Stimulated activated CD8-positive, alpha-beta memory T cell treated with anti-CD3 and anti-CD28 coated beads, Interleukin-15, amount 100 ng/mL, for 24 hours (primary cell): Measurements from ENCODE around the gene SLC39A5.
"Not testable (repeated sequence)": the region's sequence is repeated elsewhere in the genome, so short reads cannot be mapped to it uniquely, and the experiment has no call there.

Experiments used
- DNase-seq: peaks from one replicate; pipeline ENCODE4 v3.0.0-alpha.2; 2020; ENCODE audit warnings: low read depth

SLC39A5 gene

DNA sequence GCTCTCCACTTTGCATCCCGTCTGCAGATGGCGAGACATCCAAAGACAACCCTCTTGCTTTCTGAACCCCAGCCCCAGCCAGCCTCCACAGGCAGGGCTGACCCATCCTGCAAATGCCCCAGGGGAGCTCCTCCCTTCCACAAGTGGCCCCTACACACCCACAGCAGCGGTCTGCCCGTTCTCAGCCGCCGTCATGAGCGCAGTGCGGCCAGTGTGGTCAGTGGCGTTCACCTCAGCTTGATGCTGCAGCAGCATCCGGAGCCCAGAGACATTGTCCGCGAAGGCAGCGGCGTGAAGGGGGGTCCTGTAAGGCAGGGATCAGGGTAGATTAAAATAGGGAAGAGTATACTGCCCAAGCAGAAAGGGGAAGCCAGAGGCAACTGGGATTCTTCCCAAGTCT lies 14.6 kb downstream of the SLC39A5 start:
- no peak for DNase-seq

- no peak for DNase-seq
These were observed 18.1 kb downstream of the SLC39A5 start for GRCh38 chr12:56247923-56248322.

- no peak for DNase-seq
These were observed 18.9 kb downstream of the SLC39A5 start for GRCh38 chr12:56248711-56249110.

DNA sequence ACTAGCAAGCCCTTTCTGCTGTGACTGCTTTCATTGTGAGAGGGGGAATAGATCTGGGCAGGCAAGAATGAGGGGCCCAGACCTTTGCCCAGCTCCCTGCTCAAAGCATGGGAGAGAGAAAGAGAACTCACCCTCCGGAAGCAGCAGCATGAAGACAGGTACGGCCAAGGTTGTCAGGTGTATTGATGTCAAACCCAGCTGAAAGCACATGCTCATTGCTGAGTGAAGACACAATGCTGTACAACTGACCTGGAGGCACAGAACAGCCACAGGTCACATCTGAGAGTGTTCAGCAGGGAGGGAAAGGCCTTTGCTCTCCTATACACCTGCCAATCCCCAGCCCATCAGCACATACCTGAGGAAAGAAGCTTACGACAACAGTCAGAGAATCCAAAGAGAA lies 22.8 kb downstream of the SLC39A5 start:
- no peak for DNase-seq

GRCh38 chr12:56253091-56253490 lies 23.2 kb downstream of the SLC39A5 start:
- DNase-seq = no peak

GRCh38 chr12:56255671-56256070 lies 25.8 kb downstream of the SLC39A5 start:
- no peak for DNase-seq

DNA sequence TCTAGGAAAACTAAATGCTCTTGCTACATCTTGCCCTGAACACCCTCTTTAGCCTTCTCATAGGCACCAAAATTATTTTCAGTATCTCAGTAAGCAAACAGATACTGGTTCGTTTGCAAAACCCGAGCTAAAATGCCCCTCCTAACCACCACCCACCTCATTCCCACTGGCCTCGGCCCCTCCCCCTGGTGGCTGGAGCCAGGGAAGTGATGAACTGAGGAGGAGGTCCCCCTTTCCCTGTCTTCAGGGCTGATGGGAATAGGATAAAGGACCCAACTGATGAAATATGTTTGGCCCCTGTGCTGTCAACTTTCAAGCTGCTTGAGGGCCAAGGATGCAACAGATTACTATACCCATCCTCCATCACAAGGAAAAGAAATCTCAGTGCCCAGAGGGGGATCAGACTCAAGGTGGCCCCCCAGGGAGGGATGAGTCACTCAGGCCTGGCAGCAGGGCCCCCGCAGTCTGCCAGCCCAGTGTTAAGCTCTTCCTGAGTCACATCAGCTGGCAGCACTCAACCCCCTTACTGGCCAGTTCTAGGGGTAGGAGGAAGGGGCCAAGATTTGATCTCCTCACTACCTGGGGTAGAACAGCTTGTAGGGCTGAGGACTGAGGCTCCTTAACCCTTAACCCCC lies 26.6 kb downstream of the SLC39A5 start:
- no peak for DNase-seq

DNA sequence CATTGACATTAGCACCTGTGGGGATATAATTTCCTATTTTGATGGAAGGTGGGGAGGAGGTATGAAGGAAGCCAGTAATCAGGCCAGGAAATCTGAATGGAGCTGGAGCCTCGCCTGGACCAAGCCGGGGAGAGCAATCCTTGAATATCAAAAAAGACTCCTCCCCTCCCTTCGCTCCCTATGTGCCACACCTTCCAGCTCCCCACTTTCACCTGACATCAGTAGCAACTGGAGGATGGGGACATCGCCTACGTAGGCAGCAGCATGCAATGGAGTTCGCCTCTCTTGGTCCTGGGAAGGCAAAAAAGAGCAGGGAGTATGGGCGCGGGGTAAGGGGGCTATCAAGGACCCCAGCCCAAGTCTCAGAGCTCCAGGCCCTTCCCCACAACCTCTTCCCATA lies 27.2 kb downstream of the SLC39A5 start:
- no peak for DNase-seq

- DNase-seq = no peak
These were observed 27.7 kb downstream of the SLC39A5 start for GRCh38 chr12:56257491-56258067.

DNA sequence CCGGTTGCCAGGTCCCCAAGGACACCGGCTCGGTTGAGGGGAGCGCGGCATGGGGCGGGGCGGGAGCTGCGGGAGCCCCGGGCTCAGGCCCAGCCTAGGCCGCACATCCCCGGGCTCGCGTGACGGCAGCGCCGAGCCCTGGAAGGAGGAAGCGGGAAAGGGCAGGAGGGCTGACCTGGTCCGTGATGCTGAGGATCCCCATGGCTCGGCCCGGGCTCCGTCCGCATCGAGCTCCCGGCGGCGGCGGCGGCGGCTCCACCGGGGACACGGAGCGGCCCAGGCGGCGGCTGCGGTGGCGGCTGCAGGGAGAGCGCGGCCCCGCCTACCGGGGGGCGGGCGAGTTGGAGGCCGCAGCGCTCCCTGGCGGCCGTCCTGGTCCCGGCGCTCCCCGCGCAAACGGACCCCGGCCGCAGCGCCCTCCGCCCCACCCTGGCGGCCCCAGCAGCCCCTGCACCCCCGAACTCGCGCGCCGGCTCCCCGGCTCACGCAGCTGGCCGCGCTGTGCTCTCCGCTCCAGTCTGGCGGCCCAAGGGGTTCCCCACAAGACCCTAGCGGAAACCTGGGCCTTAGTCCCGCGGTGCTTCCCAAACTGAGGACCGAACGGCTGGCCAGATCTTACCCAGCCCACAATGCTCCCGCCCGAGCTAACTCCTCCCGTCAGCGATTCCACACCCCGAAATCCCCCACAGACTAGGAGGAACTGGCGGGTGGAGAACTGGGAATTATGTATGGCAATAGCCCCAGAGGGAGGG lies 28.4 kb downstream of the SLC39A5 start, which contains the start of gene ANKRD52:
ANKRD52 (minus strand) TSS at position 317 of the 752 bp plus-strand sequence; CDS start at position 202, 115 bp downstream.
- peak; percentile 57 for DNase-seq

DNA sequence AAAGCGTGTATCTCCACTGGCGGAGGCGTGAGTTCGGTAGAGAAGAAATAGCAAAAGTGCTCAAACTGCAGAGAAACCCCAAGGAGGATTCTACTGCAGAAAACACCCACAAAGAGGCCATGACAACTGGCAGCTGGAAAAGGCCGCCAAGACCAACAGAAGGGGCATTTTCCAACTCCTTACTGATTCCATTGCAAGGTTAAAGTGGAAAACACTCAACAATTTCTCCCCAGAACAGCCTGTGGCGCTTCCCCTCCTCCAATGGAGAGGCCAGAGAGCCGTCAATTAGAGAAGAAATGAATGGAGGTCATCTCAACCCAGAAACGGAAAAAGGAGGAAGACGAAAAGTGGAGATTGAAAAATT lies 29.0 kb downstream of the SLC39A5 start:
- DNase-seq = no peak

GRCh38 chr12:56260380-56260779 lies 30.5 kb downstream of the SLC39A5 start:
- DNase-seq = no peak

DNA sequence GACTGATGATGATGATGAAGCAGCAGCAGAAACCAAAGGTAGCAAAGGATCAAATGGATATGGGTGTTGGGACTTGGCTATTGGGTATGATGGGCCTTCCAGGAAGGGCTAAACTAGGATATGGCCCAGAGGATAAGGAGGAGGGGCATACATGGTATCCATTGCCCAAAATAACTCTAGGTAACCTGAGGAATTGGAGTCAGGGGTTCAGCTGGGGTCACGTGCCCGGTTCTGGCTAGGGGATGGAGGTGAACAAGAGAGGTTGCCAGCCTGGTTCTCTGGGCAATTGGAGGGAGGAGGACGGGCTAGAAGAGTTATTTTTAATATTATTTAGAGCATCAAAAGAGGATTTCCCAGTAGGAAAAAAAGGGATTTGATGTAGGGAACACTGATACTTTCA lies 31.1 kb downstream of the SLC39A5 start:
- no peak for DNase-seq

DNA sequence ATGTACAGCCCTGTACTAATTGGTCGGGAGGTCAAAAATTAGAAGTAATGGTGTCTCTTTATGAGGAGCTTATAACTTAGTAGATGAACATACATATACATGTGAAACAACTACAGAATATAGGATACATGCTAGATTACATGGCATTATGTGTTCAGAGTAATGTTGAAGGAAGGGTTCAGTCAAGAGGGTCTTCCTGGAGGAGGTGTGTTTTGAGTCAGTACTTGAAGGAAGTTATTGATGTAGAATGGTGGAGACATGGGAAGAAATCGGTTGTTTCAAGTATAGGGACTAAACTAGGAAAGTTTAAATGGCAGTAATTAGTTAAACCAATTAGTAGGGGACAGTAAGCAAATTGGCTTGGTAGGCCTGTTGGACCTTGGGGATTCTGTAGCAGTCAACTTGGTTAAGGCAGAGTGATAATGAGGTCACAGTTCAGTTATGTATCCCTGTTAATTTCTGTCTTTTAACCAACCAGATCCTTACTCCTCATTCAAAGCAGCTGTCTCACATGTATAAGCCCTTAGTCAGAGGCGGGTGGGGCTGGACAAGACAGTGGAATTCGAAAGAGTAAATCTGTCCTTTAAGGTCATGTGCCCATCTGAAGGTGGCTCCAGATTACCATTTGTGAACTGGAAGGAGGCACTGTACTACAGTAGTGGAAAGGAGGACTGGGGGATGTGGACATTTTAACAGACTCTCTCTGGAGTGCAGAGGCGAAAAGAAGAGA lies 31.8 kb downstream of the SLC39A5 start:
- no peak for DNase-seq

- DNase-seq = not testable (repeated sequence)
These were observed 33.1 kb downstream of the SLC39A5 start for GRCh38 chr12:56262955-56263354.

- not testable (repeated sequence) for DNase-seq
These were observed 36.3 kb downstream of the SLC39A5 start for GRCh38 chr12:56266068-56266692.

DNA sequence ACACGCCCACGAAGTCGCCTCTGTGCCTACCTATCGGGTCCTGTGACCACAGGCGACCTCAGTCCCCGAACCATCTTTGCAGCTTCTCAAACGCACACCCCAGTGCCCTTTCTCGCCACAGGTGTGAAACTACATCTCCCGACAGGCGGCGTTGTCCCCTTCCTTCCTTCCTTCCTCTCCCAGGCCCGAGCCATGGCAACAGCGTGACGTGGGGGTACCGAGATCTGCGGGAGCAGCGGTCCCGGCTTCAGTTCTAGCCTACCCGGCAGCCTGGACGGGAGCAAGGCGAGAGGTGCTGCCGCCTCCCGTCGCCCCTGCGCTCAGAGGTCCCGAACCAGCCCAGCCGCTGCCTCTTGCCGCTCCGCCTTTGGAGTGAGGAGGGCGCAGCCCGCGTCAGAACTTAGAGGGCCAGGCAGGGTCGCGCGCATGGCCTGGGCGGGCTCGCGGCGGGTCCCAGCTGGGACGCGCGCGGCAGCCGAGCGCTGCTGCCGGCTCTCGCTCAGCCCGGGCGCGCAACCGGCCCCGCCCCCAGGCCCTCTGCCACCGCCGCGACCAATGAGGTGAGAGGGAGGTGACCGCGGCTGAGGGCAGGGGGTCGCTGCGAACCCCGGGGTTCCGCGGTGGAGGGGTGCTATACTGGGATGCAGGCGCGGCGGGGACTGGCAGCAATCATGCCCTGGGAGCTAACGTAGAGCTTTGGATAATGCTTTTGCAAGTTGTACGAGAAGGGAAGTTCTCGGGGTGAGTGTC lies 37.0 kb downstream of the SLC39A5 start, which contains the start of gene COQ10A:
COQ10A (plus strand) TSS at position 250 of the 750 bp plus-strand sequence; CDS start at position 427, 177 bp downstream.
- DNase-seq = peak; percentile 70

DNA sequence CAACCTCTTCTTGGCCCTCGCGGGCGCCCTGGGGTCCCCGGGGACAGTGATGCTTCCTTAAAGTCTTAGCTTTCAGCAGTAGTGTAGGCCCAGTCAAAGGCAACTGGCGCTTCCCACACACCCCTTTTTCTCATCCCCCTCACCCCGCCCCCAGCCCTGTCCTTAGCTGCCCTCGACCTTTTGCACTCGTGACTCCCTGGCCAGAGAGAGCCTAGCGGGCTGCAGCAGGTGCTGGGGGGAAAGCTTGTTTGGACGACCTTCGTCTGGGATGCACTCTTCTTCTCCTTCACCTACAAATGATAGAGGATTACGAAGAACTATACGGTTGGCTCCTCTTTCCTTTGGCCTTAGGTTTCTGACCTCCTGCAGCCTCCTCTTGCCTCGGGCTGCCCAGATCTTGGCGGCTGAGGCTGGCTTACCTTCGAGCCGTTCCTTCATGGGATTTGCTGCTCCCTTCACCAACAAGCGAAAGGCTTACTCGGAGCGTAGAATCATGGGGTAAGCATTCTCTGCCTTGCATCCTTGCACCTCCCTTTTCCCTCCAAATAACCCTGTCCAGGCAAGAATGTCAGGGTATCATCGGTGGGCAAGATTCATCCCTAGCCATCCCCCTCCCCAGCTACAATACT lies 37.7 kb downstream of the SLC39A5 start:
- no peak for DNase-seq

- DNase-seq = no peak
These were observed 41.2 kb downstream of the SLC39A5 start for GRCh38 chr12:56271031-56271430.

- not testable (repeated sequence) for DNase-seq
These were observed 42.6 kb downstream of the SLC39A5 start for GRCh38 chr12:56272468-56272867.

GRCh38 chr12:56274299-56274698 lies 44.4 kb downstream of the SLC39A5 start:
- DNase-seq = no peak
